ENCODE measurements around the gene UGT1A1.
"Not testable (repeated sequence)": the region's sequence is repeated elsewhere in the genome, so short reads cannot be mapped to it uniquely, and the experiment has no call there.

UGT1A1 gene

DNA sequence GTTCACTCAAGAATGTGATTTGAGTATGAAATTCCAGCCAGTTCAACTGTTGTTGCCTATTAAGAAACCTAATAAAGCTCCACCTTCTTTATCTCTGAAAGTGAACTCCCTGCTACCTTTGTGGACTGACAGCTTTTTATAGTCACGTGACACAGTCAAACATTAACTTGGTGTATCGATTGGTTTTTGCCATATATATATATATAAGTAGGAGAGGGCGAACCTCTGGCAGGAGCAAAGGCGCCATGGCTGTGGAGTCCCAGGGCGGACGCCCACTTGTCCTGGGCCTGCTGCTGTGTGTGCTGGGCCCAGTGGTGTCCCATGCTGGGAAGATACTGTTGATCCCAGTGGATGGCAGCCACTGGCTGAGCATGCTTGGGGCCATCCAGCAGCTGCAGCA lies at the start of gene UGT1A1:
UGT1A1 (plus strand) TSS at position 228 of the 400 bp plus-strand sequence; CDS start at position 246, 18 bp downstream.
- no peak for DNase-seq

DNA sequence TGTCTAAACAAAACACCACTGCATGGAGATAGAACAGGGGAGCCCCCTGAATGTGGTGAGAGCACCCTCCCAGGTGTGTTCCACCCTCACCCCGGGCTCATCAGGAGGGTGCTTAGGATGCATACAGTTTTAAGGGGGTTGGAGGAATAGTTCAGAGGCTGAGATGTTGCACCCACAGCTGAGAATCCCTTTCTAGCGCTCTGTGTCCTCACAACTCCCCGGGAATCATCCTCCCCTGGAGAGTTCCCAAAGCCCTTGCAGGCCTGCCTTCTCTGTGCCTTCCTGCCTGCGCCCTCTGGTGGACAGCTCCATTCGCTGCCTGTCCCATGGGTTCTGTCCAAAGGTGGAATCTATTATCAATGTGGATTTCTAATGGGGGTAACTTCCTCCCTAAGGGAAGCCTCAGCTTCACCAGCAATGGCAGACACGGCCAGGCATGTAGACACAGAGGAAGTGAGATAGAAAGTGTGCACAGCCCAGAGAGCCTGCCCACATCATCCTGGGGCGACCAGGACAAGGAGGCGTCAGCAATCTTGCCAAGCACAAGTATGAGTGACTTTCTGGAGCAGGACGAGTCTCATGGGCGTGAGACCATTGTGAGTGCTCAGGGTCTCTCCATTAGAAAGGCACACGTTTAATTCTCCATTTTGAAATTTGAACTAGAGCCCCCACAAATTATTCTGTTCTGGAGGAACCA lies 48.6 kb upstream of the UGT1A1 start:
- DNase-seq: peak; percentile 67

DNA sequence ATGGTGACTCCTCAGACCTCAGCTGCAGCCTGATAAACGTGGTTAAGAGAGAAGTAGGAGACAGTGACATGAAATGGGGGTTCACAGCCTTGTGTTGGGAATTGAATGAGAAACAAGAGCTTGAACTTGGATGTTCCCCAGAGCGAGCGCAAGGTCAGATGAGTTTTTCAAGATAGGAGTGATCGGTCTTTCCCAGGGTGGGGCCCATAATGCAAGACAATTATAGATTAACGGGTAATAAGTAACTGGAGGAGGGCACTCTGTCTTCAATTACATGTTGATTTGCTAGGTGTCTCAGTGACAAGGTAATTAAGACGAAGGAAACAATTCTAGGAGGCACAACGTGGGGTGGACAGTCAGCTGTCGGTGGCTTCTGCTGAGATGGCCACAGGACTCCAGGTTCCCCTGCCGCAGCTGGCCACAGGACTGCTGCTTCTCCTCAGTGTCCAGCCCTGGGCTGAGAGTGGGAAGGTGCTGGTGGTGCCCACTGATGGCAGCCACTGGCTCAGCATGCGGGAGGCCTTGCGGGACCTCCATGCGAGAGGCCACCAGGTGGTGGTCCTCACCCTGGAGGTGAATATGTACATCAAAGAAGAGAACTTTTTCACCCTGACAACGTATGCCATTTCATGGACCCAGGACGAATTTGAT lies 47.3 kb upstream of the UGT1A1 start, which contains the start of gene UGT1A5:
UGT1A5 (plus strand) TSS at position 297 of the 651 bp plus-strand sequence; CDS start at position 382, 85 bp downstream.
- DNase-seq: no peak

- no peak for DNase-seq
These were observed 46.8 kb upstream of the UGT1A1 start for GRCh38 chr2:233713262-233713615.

DNA sequence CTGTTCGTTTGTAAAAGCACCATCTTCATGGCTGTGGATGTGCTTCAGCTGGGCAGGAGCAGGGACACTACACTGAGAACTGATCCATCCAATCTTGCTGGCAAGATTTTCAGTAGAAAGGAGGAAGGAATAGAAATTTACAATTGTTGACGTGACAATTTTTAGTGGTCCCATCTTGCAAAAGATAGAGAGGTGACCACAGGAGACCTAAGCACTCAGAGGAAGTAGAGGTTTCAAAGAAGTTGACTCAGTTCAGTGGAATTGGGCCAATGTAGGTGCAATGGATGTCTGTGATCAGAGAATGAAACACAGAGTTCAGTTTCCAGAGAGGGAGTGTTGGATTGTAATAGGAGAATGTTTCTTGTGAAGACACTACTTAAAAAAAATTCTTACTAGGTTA lies 45.9 kb upstream of the UGT1A1 start:
- DNase-seq: no peak

DNA sequence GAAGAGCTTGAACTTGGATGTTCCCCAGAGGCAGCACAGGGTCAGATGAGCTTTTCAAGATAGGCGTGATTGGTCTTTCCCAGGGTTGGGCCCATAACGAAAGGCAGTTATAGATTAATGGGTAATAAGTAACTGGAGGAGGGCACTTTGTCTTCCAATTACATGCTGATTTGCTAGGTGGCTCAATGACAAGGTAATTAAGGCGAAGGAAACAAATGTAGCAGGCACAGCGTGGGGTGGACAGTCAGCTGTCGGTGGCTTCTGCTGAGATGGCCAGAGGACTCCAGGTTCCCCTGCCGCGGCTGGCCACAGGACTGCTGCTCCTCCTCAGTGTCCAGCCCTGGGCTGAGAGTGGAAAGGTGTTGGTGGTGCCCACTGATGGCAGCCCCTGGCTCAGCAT lies 41.5 kb upstream of the UGT1A1 start, which contains the start of gene UGT1A4:
UGT1A4 (plus strand) TSS at position 185 of the 400 bp plus-strand sequence; CDS start at position 270, 85 bp downstream.
- DNase-seq: no peak

DNA sequence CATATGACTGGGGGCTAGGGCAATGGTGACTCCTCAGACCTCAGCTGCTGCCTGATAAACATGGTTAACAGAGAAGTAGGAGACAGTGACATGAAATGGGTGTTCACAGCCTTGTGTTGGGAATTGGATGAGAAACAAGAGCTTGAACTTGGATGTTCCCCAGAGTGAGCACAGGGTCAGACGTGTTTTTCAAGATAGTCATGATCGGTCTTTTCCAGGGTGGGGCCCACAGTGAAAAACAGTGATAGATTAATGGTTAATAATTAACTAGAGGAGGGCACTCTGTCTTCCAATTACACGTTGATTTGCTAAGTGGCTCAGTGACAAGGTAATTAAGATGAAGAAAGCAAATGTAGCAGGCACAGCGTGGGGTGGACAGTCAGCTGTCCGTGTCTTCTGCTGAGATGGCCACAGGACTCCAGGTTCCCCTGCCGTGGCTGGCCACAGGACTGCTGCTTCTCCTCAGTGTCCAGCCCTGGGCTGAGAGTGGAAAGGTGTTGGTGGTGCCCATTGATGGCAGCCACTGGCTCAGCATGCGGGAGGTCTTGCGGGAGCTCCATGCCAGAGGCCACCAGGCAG lies 31.3 kb upstream of the UGT1A1 start, which contains the start of gene UGT1A3:
UGT1A3 (plus strand) TSS at position 320 of the 579 bp plus-strand sequence; CDS start at position 405, 85 bp downstream.
- no peak for DNase-seq

DNA sequence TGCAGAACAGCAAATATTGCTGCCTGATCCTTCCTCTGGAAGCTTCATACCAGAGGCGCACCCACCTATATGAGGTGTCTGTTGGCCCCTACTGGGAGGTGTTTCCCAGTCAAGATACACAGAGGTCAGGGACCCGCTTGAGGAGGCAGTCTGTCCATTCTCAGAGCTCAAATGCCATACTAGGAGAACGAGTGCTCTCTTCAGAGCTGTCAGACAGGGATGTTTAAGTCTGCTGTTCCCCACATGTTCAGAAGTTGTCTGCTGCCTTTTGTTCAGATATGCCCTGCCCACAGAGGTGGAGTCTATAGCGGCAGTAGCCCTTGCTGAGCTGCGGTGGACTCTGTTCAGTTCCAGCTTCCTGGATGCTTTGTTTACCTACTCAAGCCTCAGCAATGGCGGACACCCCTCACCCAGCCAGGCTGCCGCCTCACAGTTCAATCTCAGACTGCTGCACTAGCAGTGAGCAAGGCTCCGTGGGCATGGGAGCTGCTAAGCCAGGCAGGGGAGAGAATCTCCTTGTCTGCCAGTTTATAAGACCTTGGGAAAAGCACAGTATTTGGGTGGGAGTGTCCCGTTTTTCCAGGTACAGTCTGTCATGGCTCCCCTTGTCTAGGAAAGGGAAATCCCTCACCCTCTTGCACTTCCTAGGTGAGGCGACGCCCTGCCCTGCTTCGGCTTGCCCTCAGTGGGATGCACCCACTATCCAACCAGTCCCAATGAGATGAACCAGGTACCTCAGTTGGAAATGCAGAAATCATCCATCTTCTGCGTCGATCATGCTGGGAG lies 23.0 kb upstream of the UGT1A1 start:
- DNase-seq: not testable (repeated sequence)

DNA sequence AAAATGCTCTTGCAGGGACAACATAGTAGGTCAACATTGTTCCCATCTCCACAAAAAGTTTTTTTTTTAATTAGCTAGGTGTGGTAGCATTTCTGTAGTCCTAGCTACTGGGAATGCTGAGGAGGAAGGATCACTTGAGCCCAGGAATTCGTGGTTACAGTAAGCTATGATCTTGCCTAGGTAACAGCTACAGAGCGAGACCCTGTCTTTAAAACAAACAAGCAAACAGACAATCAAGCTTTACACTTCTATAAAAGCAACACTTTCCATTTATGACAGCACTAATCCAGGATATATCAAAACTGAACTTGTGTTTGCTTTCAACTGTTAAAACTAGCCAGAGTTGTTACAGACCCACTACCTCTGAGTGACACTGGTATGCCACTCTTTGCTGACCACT lies 19.2 kb upstream of the UGT1A1 start:
- DNase-seq: no peak

GRCh38 chr2:233743464-233744259 lies 16.4 kb upstream of the UGT1A1 start:
- no peak for DNase-seq

DNA sequence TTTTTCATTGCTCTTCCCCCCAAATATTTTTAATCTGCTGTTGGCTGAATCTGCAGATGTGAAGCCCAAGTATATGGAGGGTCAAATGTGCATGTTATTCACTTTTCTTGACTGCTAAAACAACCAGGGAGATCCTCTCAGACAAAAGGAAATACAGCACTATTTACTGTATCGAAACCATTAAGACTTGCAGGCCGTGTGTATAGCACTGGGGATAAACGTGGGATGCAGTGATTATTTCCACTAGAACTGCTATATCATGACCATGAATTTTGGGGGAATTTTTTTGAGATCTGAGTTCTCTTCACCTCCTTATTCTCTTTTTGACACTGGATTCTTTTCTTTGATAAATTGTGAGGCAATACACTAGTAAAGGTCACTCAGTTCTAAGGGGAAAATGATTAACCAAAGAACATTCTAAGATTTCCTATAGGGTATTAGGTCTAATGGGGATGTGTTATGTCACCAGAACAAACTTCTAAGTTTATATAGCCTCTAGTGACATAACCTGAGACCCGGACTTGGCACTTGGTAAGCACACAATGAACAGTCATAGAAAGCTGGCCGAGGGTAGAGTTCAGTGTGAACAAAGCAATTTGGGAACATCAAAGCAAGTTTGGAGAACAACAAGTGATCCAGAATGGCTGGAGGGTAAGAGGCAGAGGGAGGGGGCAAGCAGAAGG lies 14.9 kb upstream of the UGT1A1 start:
- DNase-seq: no peak

DNA sequence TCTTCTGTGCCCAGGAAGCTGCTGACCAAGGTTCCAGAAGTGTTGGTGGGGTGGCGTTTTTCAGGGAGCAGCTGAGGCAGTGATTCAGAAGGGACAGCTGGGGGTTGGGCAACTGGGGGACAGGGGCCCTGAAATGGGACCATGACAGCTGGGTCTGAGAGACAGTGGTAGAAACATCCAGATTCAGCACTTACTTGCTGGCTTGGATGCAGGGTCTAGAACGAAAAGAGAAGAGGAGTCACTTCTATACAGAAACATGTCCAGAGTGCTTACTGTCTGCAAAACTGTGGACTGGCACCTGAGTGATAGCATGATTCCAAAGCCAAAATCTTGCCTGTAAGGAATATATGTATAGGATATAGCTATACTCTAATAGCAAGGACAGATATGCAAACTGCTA lies 14.2 kb upstream of the UGT1A1 start:
- not testable (repeated sequence) for DNase-seq

DNA sequence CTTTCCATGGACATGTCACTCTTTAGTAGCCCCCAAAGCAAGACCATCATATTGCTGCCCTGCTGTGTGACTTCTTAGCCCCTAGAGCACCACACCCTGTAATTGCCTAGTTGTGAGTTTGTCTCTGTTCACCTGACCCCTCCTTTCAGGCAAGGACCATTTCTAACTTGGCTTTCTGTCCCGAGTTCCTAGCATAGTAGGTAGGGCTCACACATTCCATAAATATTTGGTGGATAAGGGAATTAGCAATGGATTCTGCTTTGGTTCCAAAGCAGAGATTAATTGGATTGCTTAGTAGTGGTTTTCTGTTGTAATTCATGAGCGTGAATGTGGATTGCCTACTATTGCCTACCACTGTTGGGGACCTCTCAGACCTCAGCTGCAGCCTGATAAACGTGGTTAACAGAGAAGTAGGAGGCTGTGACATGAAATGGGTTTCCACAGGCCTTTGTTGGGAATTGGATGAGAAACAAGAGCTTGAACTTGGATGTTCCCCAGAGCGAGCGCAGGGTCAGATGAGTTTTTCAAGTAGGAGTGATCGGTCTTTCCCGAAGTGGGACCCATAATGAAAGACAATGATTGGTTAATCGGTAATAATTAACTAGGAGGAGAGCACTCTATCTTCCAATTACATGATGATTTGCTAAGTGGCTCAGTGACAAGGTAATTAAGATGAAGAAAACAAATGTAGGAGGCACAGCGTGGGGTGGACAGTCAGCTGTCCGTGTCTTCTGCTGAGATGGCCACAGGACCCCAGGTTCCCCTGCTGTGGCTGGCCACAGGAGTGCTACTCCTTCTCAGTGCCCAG lies 13.4 kb upstream of the UGT1A1 start:
- DNase-seq: no peak

DNA sequence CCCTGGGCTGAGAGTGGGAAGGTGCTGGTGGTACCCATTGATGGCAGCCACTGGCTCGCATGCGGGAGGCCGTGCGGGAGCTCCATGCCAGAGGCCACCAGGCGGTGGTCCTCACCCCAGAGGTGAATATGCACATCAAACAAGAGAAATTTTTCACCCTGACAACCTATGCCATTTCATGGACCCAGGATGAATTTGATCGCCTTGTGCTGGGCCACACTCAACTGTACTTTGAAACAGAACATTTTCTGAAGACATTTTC lies 12.9 kb upstream of the UGT1A1 start:
- no peak for DNase-seq

GRCh38 chr2:233750689-233751088 lies 9.4 kb upstream of the UGT1A1 start:
- not testable (repeated sequence) for DNase-seq

DNA sequence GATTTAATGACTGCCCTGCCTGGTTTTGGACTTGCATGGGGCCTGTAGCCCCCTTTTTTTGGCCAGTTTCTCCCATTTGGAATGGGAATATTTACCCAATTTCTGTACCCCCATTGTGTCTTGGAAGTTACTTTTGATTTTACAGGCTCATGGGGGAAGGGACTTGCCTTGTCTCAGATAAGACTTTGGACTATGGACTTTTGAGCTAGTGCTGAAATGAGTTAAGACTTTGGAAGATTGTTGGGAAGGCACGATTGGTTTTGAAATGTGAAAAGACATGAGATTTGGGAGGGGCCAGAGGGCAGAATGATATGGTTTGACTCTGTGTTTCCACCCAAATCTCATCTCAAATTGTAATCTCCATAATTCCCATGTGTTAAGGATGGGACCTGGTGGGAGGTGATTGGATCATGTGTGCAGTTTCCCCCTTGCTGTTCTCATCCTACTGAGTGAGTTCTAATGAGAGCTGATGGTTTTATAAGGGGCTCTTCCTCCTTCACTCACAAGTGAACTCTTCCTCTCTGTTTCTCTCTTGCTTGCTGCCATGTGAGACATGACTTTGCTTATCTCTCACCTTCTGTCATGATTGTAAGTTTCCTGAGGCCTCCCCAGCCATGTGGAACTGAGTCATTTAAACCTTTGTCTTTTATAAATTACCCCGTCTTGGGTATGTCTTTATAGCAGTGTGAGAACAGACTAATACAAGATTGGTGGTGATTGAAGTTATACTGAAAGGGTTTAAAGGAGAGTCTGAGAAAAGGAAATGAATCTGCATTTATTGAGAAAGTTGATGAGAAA lies 8.7 kb upstream of the UGT1A1 start:
- DNase-seq: not testable (repeated sequence)

DNA sequence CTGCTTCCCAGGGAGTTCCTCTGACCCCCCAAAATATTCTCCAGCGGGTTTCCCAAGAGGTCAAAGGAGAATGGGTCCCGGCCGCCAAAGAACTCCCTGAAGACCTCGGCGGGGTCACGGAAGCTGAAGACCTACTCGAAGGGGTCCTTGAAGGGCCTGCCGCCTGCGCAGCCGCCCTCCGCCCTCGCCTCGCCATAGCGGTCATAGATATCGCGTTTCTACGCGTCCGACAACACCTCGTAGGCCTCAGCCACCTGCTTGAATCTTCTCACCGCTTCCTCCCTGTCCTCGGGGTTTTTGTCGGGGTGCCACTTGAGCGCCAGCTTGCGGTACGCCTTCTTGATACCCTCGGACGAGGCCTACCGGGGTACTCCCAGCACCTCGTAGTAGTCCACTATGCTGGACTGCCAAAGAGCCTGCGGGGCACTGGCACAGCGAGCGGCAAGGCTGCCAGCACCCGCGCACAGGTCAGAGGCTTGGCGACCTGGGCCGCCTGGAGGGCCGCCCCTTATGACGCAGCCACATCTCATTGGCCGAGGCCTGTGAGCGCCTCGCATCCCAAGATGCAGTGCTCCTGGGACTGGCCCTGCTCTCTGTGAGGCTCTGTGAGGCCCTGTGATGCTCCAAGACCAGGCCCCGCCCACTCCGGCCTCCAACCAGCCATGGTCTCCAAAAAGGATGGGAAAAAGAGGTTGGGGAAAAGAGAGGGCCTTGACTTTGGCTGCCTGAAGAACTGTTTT lies 5.0 kb upstream of the UGT1A1 start:
- no peak for DNase-seq

- no peak for DNase-seq
These were observed 3.5 kb upstream of the UGT1A1 start for GRCh38 chr2:233756429-233757081.

GRCh38 chr2:233758141-233758540 lies 1.9 kb upstream of the UGT1A1 start:
- no peak for DNase-seq

Measured in COR-L47 (cell line).